Measurements from ENCODE around the gene PSMG3.

Gene PSMG3, protein sequence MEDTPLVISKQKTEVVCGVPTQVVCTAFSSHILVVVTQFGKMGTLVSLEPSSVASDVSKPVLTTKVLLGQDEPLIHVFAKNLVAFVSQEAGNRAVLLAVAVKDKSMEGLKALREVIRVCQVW

DNA sequence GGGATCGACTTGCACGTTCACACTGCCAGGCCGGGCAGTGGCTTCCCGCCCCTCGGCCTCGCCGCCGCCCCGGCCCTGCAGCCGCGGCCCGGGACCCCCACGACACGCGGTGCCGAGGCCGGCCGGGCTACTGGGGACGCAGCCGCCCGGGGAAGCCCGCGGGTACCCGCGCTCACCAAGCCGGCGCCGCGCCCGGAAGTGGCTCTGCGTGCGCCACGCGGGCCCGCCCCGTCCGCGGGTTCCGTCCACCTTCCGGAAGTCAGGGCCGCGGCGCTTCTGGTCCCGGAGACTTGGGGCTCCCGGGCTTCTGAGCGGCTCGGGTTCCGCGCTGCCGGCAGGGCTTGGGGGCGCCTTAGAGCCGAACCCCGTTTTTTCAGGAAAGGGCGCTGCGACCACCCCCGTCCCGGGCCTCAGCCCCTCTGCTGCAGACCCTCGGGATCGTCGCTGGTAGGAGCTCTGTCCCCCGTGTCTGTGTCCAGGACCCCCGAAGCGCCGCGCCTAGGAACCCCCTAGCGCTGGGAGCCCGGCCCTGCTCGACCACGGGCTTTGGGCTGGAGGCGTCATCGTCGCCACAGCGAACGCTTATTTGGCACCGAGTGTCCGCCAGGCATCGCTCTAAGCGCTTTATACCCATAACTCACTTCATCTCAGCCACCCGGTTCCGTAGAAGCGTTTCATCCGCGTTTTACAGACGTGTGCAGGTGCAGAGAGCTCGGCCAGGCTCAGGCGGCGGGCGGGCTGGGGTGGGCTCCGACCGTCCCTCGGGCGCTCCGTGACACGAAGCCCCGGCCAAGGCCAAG is at the start of gene PSMG3:
Gene PSMG3 (minus strand): TSS at position 200 of the 800 bp plus-strand sequence. CDS start 693 bp downstream, outside the sequence.
- peak; percentile 88 for DNase-seq (ENCODE audit: low read depth in 2 of 2)

DNA sequence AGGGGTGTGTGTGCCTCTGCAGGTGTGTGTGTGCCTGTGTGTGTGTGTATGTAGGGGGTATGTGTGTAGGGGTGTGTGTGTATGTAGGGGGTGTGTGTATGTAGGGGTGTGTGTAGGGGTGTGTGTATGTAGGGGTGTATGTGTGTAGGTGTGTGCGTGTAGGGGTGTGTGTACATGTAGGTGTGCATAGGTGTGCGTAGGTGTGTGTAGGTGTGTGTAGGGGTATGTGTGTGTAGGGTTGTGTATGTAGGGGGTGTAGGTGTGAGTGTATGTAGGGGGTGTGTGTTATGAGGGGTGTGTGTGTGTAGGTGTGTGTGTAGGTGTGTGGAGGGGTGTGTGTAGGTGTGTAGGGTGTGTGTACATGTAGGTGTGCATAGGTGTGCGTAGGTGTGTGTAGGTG is 48.6 kb upstream of the PSMG3 start:
- no peak for DNase-seq (ENCODE audit: low read depth in 2 of 2)

DNA sequence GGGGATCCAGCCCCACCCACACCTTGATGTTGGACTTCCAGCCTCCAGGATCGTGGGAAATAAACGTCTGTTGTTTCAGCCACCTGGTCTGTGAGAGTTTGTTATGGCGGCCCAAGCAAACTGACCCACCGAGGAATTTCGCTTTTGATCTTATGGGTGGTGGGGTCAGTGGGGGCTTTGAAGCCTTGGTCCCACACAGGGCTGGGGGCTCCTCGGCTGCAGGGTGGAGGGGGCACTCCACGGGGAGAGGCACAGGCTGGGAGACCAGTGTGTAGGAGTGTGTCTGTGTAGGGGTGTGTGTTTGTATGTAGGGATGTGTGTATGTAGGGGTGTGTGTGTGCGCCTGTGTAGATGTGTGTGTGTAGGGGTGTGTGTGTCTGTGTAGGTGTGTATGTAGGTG is 48.1 kb upstream of the PSMG3 start:
- DNase-seq (ENCODE audit: low read depth in 2 of 2): no peak

DNA sequence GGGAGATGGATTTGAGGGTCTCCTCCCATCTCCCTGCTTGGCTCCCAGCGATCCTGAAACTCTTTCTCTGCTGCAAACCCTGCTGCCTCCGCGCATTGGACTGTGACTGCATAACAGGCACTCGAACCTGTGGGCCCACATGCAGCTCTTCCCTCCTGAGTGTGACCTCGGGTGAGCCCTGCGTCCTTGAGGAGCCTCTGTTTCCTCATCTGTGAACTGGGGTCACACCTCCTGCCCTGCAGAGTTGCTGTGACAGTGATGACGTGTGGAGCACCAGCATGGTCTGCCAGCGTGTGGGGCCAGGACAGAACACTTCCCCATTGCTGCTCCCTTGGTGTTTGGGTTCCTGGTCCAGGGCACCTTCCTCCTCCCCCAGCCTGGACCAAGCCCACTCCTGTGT is 46.9 kb upstream of the PSMG3 start:
- no peak for DNase-seq (ENCODE audit: low read depth in 2 of 2)

DNA sequence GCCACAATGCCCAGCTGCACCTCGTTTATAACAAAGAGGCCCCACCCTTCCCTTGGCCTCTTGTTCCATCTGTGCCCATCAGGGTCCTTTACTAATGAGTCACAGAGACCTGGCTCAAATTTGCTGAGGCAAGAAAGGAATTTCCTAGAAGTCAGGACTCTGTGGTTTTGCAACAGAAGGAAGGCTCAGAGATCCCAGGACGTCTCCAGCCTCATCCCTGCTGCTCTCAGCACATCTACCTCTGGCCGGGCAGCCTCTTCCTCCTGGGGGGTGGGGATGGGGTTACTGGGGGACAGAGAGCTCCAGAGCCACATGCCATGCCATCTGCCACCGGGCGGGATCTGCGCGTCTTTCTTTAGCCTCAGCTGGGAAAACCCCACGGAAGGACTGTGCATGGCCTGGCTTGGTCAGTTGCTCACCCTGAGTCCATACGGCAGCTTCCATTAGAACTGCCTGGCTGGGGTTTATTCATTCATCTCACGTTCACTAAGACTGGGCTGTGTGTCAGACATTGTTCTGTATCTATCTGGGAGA is 41.9 kb upstream of the PSMG3 start:
- no peak for DNase-seq (ENCODE audit: low read depth in 2 of 2)

DNA sequence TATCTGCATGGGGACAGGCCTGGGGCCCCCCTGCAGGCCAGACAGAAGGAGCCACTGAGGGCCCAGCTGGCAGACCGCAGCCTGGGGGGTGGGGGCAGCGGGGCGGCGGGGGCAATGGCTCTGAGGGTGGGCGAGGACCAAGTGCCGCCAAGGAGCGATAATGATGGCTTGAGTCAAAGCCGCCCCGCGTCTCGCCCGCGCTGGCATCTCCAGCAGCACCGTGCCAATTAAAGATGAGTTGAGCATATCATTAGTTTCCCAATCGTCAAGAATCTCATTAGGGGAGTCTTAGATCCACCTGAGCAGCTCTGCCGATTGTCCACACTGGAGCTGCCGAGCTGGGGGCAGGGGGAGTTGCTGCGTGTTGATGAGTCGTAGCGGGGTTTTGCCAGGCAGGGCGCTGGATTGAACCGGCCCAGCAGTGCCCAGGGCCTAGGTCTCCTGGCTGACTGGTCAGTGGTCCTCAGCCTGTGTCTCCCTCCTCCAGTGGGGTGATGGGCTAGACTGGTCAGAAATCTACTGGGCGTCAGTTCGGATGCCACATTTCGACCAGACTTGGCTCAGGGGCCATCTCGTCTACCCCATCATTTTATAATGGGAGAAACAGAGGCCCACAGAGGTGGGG is 41.0 kb upstream of the PSMG3 start:
- no peak for DNase-seq (ENCODE audit: low read depth in 2 of 2)

DNA sequence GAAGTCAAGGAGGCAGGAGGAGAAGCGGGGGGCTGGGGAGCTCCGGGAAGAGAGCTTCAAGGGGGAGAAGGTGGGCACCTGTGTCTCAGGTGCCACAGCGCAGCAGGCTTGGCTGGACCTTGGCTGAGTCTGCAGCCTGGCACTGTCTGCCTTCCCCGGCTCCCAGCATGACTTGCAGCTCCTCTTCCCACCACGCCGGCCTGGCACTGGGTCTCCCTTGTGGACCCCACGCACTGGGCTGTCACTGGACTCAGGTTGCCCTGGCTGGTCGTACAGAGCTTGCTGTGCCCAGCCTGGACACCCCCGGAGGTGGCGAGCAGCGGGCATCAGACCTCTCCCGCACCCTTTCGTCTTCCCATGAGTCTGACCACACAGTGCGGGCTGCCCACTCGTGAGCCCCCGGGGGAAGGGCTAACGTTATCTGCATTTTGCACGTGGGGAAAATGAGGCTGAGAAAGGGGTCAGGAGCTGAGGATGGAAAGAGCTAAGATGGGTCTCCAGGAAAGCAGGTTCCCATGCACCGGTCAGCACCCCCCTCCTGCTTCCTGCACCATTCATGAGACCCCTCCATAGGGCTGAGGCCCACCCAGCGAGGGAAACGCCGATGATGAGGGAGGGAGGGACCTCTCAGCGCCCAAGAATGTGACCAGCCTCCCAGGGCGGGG is 40.3 kb upstream of the PSMG3 start:
- DNase-seq (ENCODE audit: low read depth in 2 of 2): no peak

DNA sequence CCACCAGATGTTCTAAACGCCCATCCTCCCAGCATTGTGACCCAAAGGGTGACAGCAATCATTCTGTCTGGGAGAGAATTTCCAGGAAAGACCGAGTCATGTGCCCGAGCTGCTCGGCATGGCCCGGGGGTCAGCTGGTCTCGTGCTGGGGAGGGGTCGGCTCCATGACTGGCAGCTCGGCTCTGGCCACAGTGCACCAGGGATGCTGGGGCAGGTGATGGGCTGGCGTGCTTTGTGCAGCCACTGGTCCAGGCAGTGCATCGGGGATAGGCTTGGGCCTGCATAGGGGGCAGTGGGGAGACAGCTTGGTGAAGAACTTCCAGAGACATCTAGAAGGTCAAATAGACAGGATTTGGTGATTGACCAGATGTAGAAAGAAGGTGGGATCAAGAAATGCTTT is 39.2 kb upstream of the PSMG3 start:
- DNase-seq (ENCODE audit: low read depth in 2 of 2): no peak

DNA sequence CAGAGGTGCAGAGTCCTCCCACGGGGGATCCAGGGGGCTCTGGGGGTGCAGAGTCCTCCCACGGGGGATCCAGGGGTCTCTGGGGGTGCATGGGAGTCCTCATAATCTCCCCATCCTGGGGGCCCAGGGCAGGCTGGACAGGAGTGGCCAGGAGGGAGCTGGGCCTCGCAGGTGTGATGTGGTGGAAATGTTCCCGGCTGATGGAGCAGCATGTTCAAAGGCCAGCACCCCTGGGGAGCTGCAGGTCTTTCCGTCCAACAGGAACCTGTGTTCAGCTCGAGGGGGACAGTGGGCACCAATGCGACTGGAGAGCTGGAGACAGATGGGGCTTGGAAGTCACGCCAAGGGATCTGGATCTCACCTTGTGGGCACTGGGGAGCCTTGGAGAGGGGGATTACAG is 38.5 kb upstream of the PSMG3 start:
- no peak for DNase-seq (ENCODE audit: low read depth in 2 of 2)

DNA sequence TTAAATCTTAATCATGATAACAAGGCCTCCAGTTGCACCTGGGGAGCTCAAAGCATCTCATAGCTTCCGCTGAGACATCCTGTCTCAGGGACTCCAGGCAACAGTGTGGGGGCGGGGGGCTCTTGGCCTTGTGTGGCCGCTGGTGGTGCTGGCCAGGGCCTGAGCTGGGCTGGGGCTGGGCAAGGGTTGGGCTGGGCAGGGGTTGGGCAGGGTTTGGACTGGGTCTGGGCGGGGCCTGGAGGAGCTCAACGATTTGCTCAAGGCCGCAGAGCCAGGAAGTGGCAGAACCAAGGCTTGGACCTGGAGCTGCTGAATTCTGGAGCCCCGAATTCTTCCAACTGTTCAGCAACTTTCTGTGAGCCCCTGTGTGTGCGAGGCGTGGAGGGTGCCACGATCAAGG is 37.9 kb upstream of the PSMG3 start:
- no peak for DNase-seq (ENCODE audit: low read depth in 2 of 2)

DNA sequence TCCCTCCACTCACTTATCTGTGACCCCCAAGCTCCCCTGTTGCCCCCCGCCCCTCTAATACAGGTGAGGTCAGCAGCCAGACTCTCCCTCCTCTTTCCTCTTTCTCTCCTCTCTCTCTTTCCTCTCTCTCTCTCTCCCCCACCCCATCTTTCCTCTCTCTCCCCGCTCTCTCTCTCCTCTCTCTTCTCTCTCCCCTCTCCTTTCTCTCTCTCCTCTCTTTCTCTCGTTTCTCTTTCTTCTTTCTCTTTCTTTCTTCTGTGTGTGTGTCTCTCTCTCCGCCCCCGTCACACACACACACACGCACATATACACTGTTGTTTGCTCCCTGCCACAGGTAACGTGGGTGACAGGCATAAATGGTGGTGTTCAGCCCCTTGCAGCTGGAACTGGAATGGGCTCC is 37.2 kb upstream of the PSMG3 start:
- DNase-seq (ENCODE audit: low read depth in 2 of 2): no peak

DNA sequence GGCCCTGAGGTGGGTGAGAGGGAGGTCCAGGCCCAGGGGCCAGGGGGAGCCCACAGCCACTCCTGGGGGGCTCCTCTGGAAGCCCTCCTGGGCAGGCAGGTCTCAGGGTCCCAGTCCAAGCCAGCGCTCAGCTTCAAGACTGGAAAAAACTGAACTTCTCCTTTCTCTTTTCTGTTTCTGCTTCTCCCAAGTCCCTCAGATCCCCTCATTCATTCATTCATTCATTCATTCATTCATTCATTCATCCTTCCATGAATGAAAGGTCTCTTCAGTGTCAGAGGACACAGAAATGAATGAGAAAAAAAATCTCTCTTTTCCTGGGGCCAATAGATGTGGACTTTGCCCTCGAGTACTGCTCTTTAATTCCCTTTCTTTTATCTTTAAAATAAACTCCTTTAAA is 34.6 kb upstream of the PSMG3 start:
- no peak for DNase-seq (ENCODE audit: low read depth in 2 of 2)

DNA sequence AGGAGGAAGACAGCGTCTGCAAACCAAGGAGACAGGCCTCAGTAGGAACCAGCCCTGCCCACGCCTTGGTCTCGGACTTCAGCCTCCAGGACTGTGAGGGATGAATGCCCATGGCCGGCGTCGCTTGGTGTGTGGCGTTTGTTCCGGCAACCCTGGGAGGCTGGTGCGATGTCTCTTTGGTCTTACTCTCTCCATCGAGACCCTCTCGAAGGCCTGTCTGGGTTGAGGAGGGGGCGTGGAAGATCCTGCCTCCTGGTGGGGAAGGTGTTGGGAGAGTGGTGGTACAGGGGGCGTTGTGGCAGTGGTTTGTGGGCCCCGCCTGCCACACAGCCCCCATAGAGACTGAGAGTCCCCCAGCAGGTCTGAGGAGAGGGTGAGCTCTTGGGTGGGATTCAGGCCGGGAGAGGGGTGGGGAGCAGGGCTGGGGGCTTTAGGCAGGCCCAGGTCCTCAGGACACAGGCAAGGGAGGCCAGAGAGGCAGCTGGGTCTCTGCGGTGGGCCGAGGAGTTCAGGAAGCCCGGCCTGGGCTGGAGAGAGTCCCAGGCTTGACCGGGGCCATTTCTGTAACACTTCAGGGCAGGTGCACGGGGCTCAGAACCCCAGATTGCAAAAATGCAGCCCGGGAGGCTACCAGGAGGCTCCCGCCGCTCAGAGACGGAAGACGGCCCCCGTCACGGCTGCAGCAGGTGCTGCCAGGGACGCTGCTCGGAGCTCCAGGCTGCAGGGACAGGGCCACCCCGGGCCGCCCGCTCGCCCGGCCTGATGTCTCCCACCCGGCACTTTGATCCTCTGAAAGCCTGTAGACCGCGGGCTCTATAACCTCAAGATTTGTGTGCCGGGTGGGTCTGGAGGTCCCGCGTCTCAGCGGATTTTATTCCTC is 33.8 kb upstream of the PSMG3 start:
- no peak for DNase-seq (ENCODE audit: low read depth in 2 of 2)

DNA sequence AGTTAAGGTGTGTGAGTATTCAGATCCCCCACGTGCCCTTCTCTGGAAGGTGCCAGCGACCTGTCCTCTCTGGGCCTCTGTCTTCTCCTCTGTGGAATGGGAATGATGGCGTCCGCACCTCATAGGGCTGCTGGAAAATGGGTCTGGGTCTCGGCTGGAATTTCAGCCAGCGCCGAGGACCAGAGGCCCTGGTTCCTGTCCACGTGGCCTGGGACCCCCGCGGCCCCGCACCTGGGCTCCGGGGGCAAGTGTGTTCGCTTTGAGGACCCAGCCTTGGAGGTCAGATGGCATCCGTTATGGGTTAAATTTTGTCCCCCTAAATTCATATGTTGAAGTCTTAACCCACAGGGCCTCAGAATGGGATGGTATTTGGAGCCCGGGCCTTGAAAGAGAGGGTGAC is 32.6 kb upstream of the PSMG3 start:
- DNase-seq (ENCODE audit: low read depth in 2 of 2): no peak

DNA sequence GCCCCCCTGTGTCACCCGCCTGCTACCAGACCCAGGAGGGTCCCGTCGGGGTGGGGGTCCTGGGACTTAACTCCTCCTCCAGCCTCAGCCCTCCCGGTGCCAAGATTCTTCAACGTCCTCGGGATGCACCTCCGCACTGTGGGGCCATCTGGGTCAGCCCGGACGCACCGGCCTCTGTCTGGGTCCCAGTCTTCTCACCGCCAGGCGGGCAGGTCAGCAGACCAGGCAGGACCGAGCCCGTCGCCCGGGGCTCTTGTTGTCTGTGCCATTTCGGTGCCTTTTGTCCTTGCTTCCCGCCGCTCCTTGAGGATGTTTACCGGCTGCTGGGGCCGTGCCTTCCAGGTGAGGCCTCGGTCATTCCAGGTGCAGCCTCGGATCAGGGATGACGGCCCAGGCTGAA is 32.1 kb upstream of the PSMG3 start:
- no peak for DNase-seq (ENCODE audit: low read depth in 2 of 2)

DNA sequence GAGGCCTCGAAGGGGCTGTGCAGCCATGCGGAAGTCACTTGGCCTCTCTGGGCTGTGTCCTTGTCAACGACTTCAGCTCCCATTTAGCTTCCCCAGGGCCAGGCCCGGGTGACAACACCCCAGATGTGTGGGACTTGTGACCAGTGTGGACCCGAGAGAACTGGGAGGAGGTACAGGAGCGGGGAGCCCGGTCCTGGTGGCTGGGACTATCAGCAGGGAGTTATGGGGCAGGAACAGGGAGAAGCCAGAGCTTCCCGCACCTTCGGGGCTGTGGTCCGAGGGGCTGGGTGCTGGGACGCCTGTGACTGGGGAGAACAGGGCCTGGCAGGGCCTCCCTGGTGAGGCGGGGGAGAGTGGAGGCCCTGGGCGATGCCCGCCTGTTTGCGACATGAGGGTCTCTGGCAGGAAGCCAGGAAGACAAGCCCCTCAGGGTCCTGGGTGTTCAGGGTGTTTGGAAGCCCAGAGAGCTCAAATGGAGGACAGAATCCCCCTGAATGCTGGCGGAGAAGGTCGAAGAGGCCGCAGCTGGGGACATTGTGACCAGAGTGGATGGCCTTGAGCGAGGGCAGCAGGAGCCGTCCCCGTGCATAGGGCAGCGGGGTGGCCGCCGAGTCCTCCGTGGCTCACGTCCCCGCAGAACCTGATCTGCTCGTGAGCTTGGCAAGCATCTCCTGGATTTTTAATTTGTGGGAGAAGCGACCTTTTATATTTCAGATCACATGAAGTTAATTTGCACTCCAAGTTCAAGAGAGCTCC is 30.0 kb upstream of the PSMG3 start:
- no peak for DNase-seq (ENCODE audit: low read depth in 2 of 2)

DNA sequence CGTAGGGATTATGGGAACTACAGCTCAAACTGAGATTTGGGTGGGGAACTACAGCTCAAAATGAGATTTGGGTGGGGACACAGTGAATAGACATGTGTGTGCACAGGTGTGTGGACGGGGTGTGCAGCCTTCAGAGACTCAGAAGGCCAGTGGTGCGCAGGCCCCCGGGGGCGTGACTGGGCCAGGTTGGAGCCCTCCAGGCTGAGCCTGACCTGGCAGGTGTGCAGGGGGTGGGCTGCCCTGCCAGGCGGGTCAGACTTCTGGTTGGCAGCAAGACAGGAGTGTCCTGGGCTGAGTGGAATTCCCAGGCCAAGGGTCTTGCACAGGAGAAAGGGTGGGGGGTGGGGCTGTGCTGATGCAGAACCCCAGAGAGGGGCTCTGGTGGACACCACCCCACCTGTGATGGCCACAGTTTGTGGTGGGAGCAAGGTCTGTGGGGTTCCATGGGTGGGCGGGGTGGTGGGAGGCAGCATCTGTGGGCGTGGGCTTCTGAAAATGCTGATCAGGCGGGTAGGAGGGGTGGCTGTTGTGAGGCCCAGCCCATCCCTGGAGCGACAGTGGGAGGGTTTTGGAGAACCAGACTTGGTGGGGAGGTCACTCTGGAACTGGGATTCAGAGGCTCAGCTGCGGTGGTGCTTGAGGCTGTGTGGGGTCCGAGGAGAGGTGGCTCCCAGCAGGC is 29.3 kb upstream of the PSMG3 start:
- DNase-seq (ENCODE audit: low read depth in 2 of 2): no peak

DNA sequence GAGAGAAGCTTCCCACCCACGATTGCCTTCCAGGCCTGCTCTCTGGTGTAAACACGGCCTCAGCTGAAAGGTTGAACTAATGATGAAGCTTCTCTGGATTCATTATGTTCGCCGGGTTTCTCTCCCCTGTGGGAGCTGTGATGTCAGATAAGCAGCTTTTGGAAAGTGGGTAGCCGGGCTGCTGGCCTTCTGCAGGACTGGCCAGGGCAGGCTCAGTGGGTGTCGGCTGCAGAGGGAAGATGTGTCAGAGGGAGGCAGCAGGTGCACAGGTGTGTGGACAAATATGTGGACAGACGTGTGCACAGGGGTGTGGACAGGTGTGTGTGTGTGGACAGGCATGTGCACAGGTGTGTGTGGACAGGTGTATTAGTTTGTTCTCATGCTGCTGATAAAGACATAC is 28.5 kb upstream of the PSMG3 start:
- no peak for DNase-seq (ENCODE audit: low read depth in 2 of 2)

DNA sequence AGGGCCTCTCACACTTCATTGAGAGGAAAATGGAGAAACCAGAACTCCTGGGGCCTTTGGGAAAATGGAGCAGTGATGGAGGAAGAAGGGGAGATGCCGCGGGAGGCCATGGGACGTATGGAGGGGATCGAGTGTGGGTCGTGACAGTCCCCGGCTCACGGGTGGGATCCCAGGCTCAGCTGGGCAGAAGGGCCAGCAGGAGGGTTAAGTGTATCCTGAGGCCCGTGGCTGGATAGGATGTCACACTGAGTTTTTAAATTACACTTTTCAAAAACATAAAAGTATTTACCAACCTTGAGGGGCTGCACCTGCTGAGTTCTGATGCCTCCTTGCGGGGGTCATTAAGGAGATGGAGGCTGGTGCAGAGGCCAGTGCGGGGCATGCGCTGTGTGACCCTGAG is 28.0 kb upstream of the PSMG3 start:
- DNase-seq (ENCODE audit: low read depth in 2 of 2): no peak

DNA sequence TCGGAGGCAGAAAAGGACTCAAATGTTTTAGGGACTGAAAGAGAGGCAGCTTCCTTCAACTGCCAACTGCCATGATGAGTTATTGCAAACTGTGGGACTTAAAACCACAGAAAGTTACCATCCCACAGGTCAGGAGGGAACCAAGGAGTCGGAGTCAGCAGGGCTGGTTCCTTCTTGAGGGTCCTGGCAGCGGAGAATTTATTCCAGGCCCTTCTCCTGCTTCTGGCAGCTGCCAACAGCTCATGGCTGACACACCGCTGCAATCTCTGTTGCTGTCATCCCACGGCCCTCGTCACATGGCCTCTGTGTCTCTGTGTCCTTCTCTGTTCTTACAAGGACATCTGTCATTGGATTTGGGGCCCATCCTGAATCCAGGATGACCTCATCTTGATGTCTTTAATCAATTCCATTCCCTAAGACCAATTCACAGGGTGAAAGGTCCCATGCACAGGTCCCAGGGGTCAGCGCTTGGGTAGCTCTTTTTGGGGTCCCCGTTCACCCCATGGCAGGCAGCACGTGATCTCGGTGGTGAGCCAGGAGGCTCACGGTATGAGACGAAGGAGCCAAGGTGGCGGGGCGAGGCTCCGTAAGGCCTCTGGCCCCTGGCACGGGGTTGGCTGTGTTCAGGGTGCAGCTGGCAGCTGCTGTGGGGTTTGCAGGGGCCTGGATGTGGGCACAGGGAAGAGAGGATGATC is 27.4 kb upstream of the PSMG3 start:
- no peak for DNase-seq (ENCODE audit: low read depth in 2 of 2)
